Subcutaneous adipose tissue (tissue), 4 donors: ENCODE measurements around the gene BRF1. TPM values are rescaled to one million over a fixed set of nuclear protein-coding genes. Genes with fewer than 3 reads are reported as not detected.

ENCODE experiments used
- CTCF ChIP-seq: fragments of 450-650 bp; IDR thresholded peaks from one replicate; pipeline ENCODE4 v1.5.1; 2016; ENCODE audit warnings: low read depth, mild to moderate bottlenecking, control low read depth, antibody characterized with exemption, moderate library complexity
- total RNA-seq, 4 donors: library from RNA; depleted of rRNA; stranded (reverse); fragments of >200 nt; gene quantifications; one replicate each; pipeline ENCODE4 v1.1.0, GENCODE V29; 2016

Gene BRF1
- total RNA-seq, 4 donors from 2014 or later, result 19.7 to 76.1 (median 22.5) TPM

- TF ChIP-seq CTCF, result no peak
These were observed 28.8 kb upstream of the BRF1 start for GRCh38 chr14:105329411-105330150.

GRCh38 chr14:105328678-105329390 is 28.0 kb upstream of the BRF1 start:
- TF ChIP-seq CTCF, result no peak

- no peak for TF ChIP-seq CTCF
These were observed 27.4 kb upstream of the BRF1 start for GRCh38 chr14:105328070-105328677.

GRCh38 chr14:105326891-105327694 is 26.3 kb upstream of the BRF1 start:
- TF ChIP-seq CTCF, result no peak

GRCh38 chr14:105326568-105326867 is 25.7 kb upstream of the BRF1 start:
- TF ChIP-seq CTCF, result no peak

- TF ChIP-seq CTCF, result no peak
These were observed 25.1 kb upstream of the BRF1 start for GRCh38 chr14:105325716-105326567.
